ENCODE data around the gene ATP2C2.

DNA sequence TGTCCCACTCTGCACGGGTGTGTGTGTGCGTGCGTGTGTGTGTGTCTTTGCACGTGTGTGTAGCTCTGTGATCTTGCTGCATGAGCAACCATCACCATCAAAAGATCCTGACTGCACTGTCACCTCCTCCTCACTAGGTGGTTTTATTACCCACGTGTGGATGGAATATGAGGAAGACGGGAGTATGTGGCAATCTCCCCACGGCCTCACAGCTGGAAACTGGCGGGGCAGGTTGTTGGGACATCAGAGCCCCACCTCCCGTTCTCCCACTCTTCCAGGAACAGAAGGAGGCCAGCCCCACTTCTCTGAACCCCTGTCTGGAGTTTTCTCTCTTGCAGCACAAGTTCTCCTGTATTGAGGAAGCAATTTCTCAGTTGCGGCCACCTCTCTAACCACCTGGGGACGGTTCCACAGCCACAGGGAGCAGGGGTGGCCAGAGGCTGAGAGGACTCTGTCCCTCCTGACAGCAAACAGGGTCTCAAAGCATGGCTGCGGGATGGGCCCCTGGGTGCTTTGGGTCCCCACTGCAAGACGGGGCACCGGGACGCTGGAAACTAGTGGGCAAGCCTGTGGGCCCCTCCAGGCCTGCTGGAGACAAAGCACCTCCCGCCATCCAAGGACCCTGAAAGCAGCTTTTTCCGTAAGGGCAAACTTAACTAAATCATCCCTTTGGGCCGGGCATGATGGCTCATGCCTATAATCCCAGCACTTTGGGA lies 27.9 kb upstream of the ATP2C2 start:
- TF ChIP-seq POLR2A (IDR thresholded peaks at IDR 0.05; ENCODE audit: low read length) (no peak), GATA1 (IDR thresholded peaks at IDR 0.05; ENCODE audit: low read depth, low read length) (no peak)
